Activated B cell treated with CpG ODN at 0.5 μM for 24 hours (primary cell): Measurements from ENCODE around the gene OR2T4. TPM values are rescaled to one million over a fixed set of nuclear protein-coding genes. Genes with fewer than 3 reads are reported as not detected.

Experiments
- ATAC-seq: fragments of 200-7000 bp; cut with Tn5 transposase; one replicate; pipeline ENCODE4 v1.10.0; 2021; ENCODE audit warnings: low read depth, mild to moderate bottlenecking, moderate library complexity
- CTCF ChIA-PET: fragments of 350-600 bp; sonication (Branson Sonifier 250); formaldehyde crosslinking; loops from one replicate; lab custom pipeline; 2021; ENCODE audit warnings: antibody characterized with exemption; lab: Charles Lee
- POLR2A ChIA-PET: fragments of 350-600 bp; sonication (Branson Sonifier 250); formaldehyde crosslinking; loops from one replicate; lab custom pipeline; 2021; ENCODE audit warnings: antibody characterized with exemption; lab: Charles Lee
- DNase-seq: peaks from one replicate; pipeline ENCODE4 v3.0.0; 2022
- H3K27ac Mint-ChIP-seq: one replicate; pipeline ENCODE4 v1.8.0; 2020; ENCODE audit warnings: mixed read lengths
- H3K27me3 Mint-ChIP-seq: one replicate; pipeline ENCODE4 v1.8.0; 2021; ENCODE audit warnings: mixed read lengths
- H3K36me3 Mint-ChIP-seq: one replicate; pipeline ENCODE4 v1.8.0; 2021; ENCODE audit warnings: low read depth, mixed read lengths
- H3K4me1 Mint-ChIP-seq: one replicate; pipeline ENCODE4 v1.8.0; 2021; ENCODE audit warnings: mixed read lengths
- H3K4me3 Mint-ChIP-seq: one replicate; pipeline ENCODE4 v1.8.0; 2020; ENCODE audit warnings: mild to moderate bottlenecking, mixed read lengths
- H3K9me3 Mint-ChIP-seq: one replicate; pipeline ENCODE4 v1.8.0; 2020; ENCODE audit warnings: mixed read lengths
- intact Hi-C: fragments of 100-400 bp; cut with micrococcal nuclease; formaldehyde crosslinking; loops from one replicate; pipeline ENCODE4 v1.15.1; 2024
- total RNA-seq: library from RNA; stranded (reverse); gene quantifications from 2 replicates; pipeline ENCODE4 v1.2.3, GENCODE V29; 2022
- TF ChIP-seq, protein P1 (sequence below): fragments of 200-600 bp; IDR thresholded peaks from one replicate; pipeline ENCODE4 v1.8.0; 2022; ENCODE audit warnings: antibody characterized with exemption, mild to moderate bottlenecking

OR2T4 gene
- total RNA-seq, 1 donor from 2014 or later = not detected

DNA sequence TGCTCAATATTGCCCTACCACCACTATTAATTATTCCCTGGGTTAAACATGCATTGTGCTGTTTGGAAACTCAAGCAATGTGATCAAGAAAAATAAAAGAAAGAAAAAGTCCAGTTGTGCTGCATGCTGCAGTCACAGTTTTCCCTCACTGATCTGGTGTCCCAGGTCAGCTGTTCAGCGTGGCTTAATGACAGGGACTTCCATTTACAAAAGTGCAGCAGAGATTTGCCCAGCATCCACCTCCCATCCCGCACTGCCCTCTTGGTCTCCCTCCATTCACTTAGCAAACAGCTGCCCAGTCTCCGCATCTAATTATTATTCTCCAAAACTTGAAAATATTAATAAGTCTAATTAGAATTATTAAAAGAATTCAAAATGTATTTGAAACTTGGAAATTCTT lies 2.0 kb upstream of the OR2T4 start:
- no peak for ATAC-seq
- CTCF ChIA-PET = no interaction called here

DNA sequence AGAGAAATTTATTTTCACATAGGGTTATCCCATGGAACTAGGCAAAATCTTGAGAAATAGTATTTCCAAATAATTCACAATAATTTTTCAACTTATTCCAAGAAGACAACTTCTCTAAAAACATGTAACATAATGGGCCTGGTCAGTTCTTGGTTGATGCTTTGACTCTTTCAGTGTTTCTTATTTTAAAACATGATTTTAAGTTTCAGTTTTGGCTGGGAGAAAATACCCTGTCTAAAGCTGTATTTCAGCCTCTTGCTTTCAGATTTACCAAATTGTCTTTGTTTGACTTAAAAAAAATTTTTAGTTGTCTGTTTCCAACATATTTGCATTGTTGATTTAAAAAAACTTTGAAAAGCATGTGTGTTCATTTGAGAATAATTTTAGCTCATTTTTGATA lies 5.1 kb downstream of the OR2T4 start:
- Mint-ChIP-seq H3K4me1 (no peaks in the 10 kb centered on the region), H3K36me3 (no peaks in the 10 kb centered on the region), H3K27ac (no peak overlapping the region), H3K4me3 (no peak overlapping the region), H3K27me3 (peaks cover 18% of the 10 kb centered on the region), H3K9me3 (peaks cover 6% of the 10 kb centered on the region)
- CTCF ChIA-PET = no interaction called here
- ATAC-seq (no peak), DNase-seq (no peak)
- TF ChIP-seq, protein P1, sequence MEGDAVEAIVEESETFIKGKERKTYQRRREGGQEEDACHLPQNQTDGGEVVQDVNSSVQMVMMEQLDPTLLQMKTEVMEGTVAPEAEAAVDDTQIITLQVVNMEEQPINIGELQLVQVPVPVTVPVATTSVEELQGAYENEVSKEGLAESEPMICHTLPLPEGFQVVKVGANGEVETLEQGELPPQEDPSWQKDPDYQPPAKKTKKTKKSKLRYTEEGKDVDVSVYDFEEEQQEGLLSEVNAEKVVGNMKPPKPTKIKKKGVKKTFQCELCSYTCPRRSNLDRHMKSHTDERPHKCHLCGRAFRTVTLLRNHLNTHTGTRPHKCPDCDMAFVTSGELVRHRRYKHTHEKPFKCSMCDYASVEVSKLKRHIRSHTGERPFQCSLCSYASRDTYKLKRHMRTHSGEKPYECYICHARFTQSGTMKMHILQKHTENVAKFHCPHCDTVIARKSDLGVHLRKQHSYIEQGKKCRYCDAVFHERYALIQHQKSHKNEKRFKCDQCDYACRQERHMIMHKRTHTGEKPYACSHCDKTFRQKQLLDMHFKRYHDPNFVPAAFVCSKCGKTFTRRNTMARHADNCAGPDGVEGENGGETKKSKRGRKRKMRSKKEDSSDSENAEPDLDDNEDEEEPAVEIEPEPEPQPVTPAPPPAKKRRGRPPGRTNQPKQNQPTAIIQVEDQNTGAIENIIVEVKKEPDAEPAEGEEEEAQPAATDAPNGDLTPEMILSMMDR = no peak
- POLR2A ChIA-PET = no interaction called here
- intact Hi-C loops = no loop called here

More for the DNA sequence above, 2.0 kb upstream of the OR2T4 start:
- intact Hi-C loops = no loop called here
- no peak for DNase-seq
- no peaks in the 10 kb centered on the region for H3K4me1 Mint-ChIP-seq
- peaks cover 2% of the 10 kb centered on the region for H3K9me3 Mint-ChIP-seq
- H3K36me3 Mint-ChIP-seq = no peaks in the 10 kb centered on the region
- TF ChIP-seq, protein P1 = no peak
- H3K27me3 Mint-ChIP-seq = peaks cover 7% of the 10 kb centered on the region
- POLR2A ChIA-PET = no interaction called here
- no peak overlapping the region for H3K4me3 Mint-ChIP-seq
- H3K27ac Mint-ChIP-seq = no peak overlapping the region

DNA sequence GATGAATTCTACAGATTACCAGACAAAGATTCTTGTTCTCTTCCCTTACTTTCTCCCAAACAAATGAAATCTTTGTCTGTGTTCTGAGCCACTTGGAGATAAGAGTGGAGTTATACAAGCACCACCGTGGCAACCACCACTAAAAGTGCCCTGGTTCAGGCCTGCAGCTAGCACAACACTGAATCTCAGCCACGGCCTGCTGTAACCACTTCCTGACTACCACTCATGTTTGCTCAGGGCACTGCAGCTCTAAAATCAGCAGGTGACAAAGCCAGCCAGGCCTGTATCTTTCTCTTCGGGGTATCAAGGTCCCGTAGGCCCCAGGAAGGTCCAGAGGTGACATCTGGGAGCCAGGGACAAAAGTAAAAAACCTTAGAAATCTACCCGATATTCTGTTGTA lies 10.9 kb downstream of the OR2T4 start:
- ChIA-PET POLR2A (no interaction called here), CTCF (no interaction called here)
- DNase-seq (no peak), ATAC-seq (no peak)
- intact Hi-C loops = no loop called here
- H3K4me1 Mint-ChIP-seq = no peaks in the 10 kb centered on the region
- H3K4me3 Mint-ChIP-seq = no peak overlapping the region
- peaks cover 2% of the 10 kb centered on the region for H3K9me3 Mint-ChIP-seq
- H3K27ac Mint-ChIP-seq = no peak overlapping the region
- H3K27me3 Mint-ChIP-seq = peaks cover 7% of the 10 kb centered on the region
- H3K36me3 Mint-ChIP-seq = no peaks in the 10 kb centered on the region
- TF ChIP-seq, protein P1 = no peak

DNA sequence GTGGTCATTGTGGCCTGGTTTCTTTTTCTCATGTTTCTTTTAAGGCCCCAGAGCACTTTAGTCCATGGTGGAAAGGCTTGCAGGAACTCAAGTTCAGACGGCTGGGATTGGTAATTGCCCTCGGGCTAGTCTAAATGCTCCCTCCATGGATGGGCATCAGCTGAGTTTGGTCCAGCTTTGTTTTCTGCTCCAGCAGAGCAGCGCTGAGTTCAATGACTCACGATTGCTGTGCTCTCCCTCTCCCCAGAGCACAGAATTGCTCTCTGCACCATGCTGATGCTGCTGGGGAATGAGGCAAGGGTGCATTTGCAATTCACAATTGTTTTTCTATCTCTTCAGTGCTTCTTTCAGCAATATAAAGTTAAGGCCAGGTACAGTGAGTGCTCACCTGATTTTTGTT lies 12.3 kb downstream of the OR2T4 start:
- Mint-ChIP-seq H3K36me3 (no peaks in the 10 kb centered on the region), H3K4me1 (no peaks in the 10 kb centered on the region), H3K9me3 (peaks cover 2% of the 10 kb centered on the region), H3K27me3 (peaks cover 7% of the 10 kb centered on the region), H3K27ac (no peak overlapping the region), H3K4me3 (no peak overlapping the region)
- TF ChIP-seq, protein P1 = no peak
- ChIA-PET POLR2A (no interaction called here), CTCF (no interaction called here)
- DNase-seq = no peak
- intact Hi-C loops = no loop called here
- no peak for ATAC-seq

DNA sequence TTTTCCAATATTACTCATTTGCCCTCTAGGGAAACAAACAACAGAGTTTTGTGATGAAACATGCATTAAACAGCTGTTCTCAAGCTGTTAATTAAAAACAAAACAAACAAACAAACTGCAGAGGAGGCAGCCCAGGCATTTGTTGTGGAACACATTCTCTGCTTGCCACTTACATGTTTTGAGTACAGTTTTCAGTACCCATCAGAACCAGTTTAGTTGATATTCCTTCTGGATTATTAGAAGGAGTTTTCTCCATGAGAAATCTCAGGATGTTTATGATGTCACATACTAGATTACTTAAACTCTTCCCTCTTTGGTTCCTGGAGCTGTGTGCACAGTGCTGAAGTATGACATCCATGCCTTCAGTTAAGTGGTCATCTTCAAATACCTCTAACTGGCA lies 14.0 kb downstream of the OR2T4 start, which contains the start of gene OR2T6:
OR2T6 (plus strand) TSS at position 301 of the 400 bp plus-strand sequence. CDS start 11,863 bp downstream, outside the sequence.
- no peak for ATAC-seq
- Mint-ChIP-seq H3K4me1 (no peaks in the 10 kb centered on the region), H3K9me3 (no peaks in the 10 kb centered on the region), H3K36me3 (no peaks in the 10 kb centered on the region), H3K27ac (no peak within 1 kb of the TSS), H3K4me3 (no peak within 1 kb of the TSS), H3K27me3 (peaks cover 4% of the 10 kb centered on the region)
- ChIA-PET POLR2A (no interaction called here), CTCF (no interaction called here)
- TF ChIP-seq, protein P1 = no peak
- intact Hi-C loops = no loop called here
- no peak for DNase-seq
